ENCODE measurements around the gene SYTL2. TPM values are rescaled to one million over a fixed set of nuclear protein-coding genes. Genes with fewer than 3 reads are reported as not detected.

Gene SYTL2
- total RNA-seq, 2 experiments from 2014 or later, result 28.7 to 39.3 TPM

GRCh38 chr11:85745626-85746025 lies 65.3 kb downstream of the SYTL2 start:
- H3K4me3 Mint-ChIP-seq, result peak overlapping the region; percentile 7
- no peaks in the 10 kb centered on the region for H3K27me3 Mint-ChIP-seq
- peaks cover 53% of the 10 kb centered on the region for H3K4me1 Mint-ChIP-seq
- ATAC-seq (ENCODE audit: low read depth) (peak; percentile 54), DNase-seq (no peak)
- peak overlapping the region; percentile 57 for H3K27ac Mint-ChIP-seq
- POLR2A ChIA-PET, result no interaction called here
- peaks cover 34% of the 10 kb centered on the region for H3K36me3 Mint-ChIP-seq
- no peaks in the 10 kb centered on the region for H3K9me3 Mint-ChIP-seq

DNA sequence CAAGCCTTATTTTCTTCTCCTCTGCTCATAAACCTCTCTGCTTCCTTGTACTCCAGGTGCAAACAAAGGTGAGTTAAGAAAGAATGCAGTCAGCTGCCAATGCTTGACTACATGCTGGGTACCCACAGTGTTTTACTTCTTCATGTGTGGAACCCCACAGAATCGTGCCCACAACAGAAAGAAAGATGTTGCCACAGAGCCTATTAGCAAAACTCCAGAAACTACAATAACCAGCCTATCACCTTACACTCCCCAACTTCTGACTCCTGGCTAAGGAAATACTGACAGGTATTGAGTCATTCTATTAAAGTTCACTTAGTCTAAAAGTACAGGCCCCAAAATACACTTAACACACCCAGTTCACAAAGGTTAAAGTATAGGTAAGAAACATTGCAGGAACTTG lies 68.1 kb downstream of the SYTL2 start:
- DNase-seq (no peak), ATAC-seq (ENCODE audit: low read depth) (no peak)
- peak overlapping the region; percentile 46 for H3K27ac Mint-ChIP-seq
- H3K9me3 Mint-ChIP-seq, result no peaks in the 10 kb centered on the region
- peaks cover 38% of the 10 kb centered on the region for H3K36me3 Mint-ChIP-seq
- no peak overlapping the region for H3K4me3 Mint-ChIP-seq
- H3K4me1 Mint-ChIP-seq, result peaks cover 46% of the 10 kb centered on the region
- no peaks in the 10 kb centered on the region for H3K27me3 Mint-ChIP-seq
- POLR2A ChIA-PET, result no interaction called here

DNA sequence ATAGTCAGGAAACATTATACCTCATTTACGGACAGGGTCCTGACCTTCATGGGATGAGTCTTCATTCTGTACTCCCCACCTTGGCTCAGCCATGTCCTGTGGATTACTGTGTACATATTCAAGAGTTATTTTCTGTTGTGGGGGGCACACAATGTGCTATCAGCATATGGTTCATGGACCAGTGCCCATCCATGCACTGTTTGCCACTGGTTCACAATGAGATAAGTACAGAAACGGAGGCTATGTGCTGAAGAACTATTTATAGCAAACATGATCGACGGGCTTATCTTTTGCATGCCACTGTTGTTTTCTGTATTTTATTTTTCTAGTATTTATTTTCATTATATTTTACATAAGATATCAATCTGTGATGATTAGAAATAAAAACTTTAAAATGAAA lies 68.6 kb downstream of the SYTL2 start:
- H3K4me1 Mint-ChIP-seq, result peaks cover 48% of the 10 kb centered on the region
- POLR2A ChIA-PET, result interaction anchor here (0.6 kb wide), 1 partner anchor 323 kb away, joined by 3 read pairs; no protein-coding TSS in a partner anchor
- DNase-seq, result no peak

GRCh38 chr11:85740481-85741400 lies 70.2 kb downstream of the SYTL2 start:
- H3K4me3 Mint-ChIP-seq, result no peak overlapping the region
- no peak for DNase-seq
- peaks cover 45% of the 10 kb centered on the region for H3K4me1 Mint-ChIP-seq
- no peak for ATAC-seq (ENCODE audit: low read depth)
- H3K36me3 Mint-ChIP-seq, result peaks cover 32% of the 10 kb centered on the region
- POLR2A ChIA-PET, result interaction anchor here (1.1 kb wide), 1 partner anchor 12 kb away, joined by 9 read pairs; no protein-coding TSS in a partner anchor
- H3K27me3 Mint-ChIP-seq, result no peaks in the 10 kb centered on the region
- H3K27ac Mint-ChIP-seq, result peak overlapping the region; percentile 44
- H3K9me3 Mint-ChIP-seq, result no peaks in the 10 kb centered on the region

More for the DNA sequence above, 68.6 kb downstream of the SYTL2 start:
- ATAC-seq (ENCODE audit: low read depth), result no peak
- Mint-ChIP-seq H3K9me3 (no peaks in the 10 kb centered on the region), H3K27ac (no peak overlapping the region), H3K36me3 (peaks cover 36% of the 10 kb centered on the region), H3K27me3 (no peaks in the 10 kb centered on the region), H3K4me3 (no peak overlapping the region)

GRCh38 chr11:85737738-85738137 lies 73.2 kb downstream of the SYTL2 start:
- Mint-ChIP-seq H3K27ac (peak overlapping the region; percentile 62), H3K4me3 (peak overlapping the region; percentile 50), H3K27me3 (no peaks in the 10 kb centered on the region), H3K36me3 (peaks cover 32% of the 10 kb centered on the region), H3K4me1 (peaks cover 32% of the 10 kb centered on the region), H3K9me3 (no peaks in the 10 kb centered on the region)
- POLR2A ChIA-PET, result interaction anchor here (0.9 to 1.6 kb wide), 3 partner anchors 11 to 89 kb away, joined by 3 to 4 read pairs (median 3); no protein-coding TSS in a partner anchor
- ATAC-seq (ENCODE audit: low read depth) (peak; percentile 95), DNase-seq (peak; percentile 43)

DNA sequence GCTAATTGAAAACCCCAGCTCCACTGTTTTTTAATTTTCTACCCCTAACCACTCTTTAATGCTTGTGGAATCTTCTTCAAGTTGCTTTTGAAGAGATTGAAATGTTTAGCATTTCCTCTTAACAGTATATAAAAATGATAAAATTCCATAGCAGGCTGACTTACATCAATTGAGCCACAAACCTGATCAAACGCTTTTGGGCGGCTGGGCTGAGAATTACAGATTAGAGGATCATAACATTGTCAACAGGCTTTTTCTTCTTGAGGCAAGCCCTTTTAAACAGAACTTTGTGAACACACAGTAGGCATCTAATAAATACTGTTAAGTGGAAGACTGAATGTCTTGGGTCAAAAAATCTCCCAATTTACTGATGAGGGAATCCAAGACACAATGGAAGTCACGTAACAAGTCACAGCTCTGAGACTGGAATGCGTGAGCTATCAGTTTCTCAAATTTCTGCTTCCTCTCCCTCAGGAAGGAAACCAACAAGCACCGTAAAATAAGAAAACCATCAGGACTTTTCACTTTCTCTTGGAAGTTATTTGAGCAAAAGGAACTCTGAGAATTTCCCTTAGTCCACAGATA lies 75.0 kb downstream of the SYTL2 start:
- no peaks in the 10 kb centered on the region for H3K9me3 Mint-ChIP-seq
- no peak overlapping the region for H3K4me3 Mint-ChIP-seq
- DNase-seq (no peak), ATAC-seq (ENCODE audit: low read depth) (no peak)
- POLR2A ChIA-PET, result no interaction called here
- no peak overlapping the region for H3K27ac Mint-ChIP-seq
- peaks cover 37% of the 10 kb centered on the region for H3K36me3 Mint-ChIP-seq
- H3K27me3 Mint-ChIP-seq, result no peaks in the 10 kb centered on the region
- peaks cover 28% of the 10 kb centered on the region for H3K4me1 Mint-ChIP-seq

DNA sequence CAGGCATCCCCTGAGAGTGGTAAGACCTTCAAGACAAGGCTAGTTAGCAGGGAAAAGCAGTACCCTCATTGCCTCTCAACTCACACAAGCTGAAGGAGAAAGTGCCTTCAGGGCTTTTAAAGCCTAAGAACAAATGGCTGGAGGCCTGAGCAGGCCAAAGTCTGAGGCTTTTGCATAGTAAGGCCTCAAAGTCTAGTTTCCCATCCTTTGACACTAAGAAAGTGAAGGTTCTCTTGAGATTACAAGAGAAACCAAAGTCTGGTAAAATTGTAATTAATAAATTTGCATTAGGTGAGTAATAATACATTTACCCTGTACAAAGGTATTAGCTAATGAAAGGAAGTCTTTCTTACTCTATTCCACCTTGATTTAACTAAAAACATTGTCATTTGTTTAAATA lies 78.0 kb downstream of the SYTL2 start:
- POLR2A ChIA-PET, result no interaction called here
- Mint-ChIP-seq H3K36me3 (peaks cover 50% of the 10 kb centered on the region), H3K9me3 (peaks cover 6% of the 10 kb centered on the region), H3K27ac (no peak overlapping the region), H3K4me3 (no peak overlapping the region), H3K4me1 (peaks cover 12% of the 10 kb centered on the region), H3K27me3 (no peaks in the 10 kb centered on the region)
- ATAC-seq (ENCODE audit: low read depth) (no peak), DNase-seq (no peak)

DNA sequence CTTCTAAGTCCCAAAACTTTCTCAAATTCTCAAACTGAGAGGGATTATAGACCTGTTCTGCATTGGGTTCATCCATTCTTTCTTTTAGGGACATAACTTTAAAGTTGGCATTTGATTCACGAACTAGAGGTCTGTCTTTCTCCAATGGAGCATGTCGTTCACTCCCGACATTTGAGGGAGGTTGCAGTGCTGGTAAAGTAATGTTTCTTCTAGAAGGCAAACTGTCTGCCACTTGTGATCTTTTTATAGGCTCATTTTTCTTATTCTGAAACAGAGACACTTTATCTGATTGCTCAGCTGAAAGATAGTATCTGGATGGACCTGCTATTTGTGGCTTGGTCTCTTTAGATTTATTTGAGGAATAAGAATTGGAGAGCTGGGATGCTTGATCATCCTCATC lies 84.6 kb downstream of the SYTL2 start:
- no peak overlapping the region for H3K4me3 Mint-ChIP-seq
- POLR2A ChIA-PET, result no interaction called here
- H3K27me3 Mint-ChIP-seq, result no peaks in the 10 kb centered on the region
- no peak overlapping the region for H3K27ac Mint-ChIP-seq
- DNase-seq, result no peak
- no peaks in the 10 kb centered on the region for H3K4me1 Mint-ChIP-seq
- peaks cover 52% of the 10 kb centered on the region for H3K36me3 Mint-ChIP-seq
- no peak for ATAC-seq (ENCODE audit: low read depth)
- H3K9me3 Mint-ChIP-seq, result peaks cover 6% of the 10 kb centered on the region

GRCh38 chr11:85725510-85726258 lies 85.3 kb downstream of the SYTL2 start:
- no peak for DNase-seq
- Mint-ChIP-seq H3K27ac (no peak overlapping the region), H3K4me1 (no peaks in the 10 kb centered on the region), H3K27me3 (no peaks in the 10 kb centered on the region), H3K4me3 (no peak overlapping the region), H3K9me3 (peaks cover 4% of the 10 kb centered on the region), H3K36me3 (peaks cover 47% of the 10 kb centered on the region)
- POLR2A ChIA-PET, result no interaction called here
- ATAC-seq (ENCODE audit: low read depth), result no peak

DNA sequence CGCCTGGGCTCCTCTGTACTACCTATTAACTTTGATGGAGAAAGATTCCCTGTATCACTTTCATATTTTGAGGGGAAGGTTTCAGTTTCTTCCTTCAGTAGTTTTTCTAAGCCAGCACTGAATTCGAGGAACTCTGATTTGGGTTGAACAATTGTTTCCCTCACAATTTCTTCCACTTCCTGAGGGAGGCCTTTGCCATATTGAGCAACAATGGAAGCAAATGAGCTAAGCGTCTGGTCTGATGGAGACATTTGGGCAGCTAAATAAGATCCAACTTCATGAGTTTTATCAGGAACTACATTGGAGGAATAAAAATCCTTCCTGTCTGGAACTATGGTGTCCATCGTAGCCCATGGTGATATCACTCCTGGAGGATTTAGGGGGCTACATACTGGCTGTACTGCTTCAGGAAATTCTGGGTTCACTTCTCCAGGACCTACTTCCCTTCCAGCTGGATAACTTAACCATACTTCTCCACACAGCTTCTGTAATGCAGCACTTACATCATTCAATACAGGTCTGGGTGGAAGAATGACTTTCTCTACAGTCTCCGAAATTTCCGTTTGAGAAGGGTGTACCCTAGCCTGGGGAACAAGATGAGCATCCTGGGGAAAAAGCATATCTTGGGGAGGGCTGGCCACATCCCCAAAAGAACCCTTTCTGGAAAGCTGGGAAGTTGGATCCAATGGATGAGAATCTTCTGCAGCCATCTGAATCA lies 86.0 kb downstream of the SYTL2 start:
- H3K4me1 Mint-ChIP-seq, result no peaks in the 10 kb centered on the region
- H3K27me3 Mint-ChIP-seq, result no peaks in the 10 kb centered on the region
- H3K9me3 Mint-ChIP-seq, result peaks cover 2% of the 10 kb centered on the region
- H3K4me3 Mint-ChIP-seq, result no peak overlapping the region
- no peak overlapping the region for H3K27ac Mint-ChIP-seq
- ATAC-seq (ENCODE audit: low read depth) (no peak), DNase-seq (no peak)
- POLR2A ChIA-PET, result no interaction called here
- H3K36me3 Mint-ChIP-seq, result peaks cover 41% of the 10 kb centered on the region

- no peaks in the 10 kb centered on the region for H3K9me3 Mint-ChIP-seq
- H3K36me3 Mint-ChIP-seq, result peaks cover 29% of the 10 kb centered on the region
- no peaks in the 10 kb centered on the region for H3K4me1 Mint-ChIP-seq
- POLR2A ChIA-PET, result no interaction called here
- H3K27ac Mint-ChIP-seq, result no peak overlapping the region
- ATAC-seq (ENCODE audit: low read depth), result no peak
- DNase-seq, result no peak
- no peaks in the 10 kb centered on the region for H3K27me3 Mint-ChIP-seq
- H3K4me3 Mint-ChIP-seq, result no peak overlapping the region
These were observed 87.9 kb downstream of the SYTL2 start for GRCh38 chr11:85723088-85723487.

- ATAC-seq (ENCODE audit: low read depth) (no peak), DNase-seq (no peak)
- Mint-ChIP-seq H3K9me3 (no peaks in the 10 kb centered on the region), H3K36me3 (peaks cover 16% of the 10 kb centered on the region), H3K4me3 (no peak overlapping the region), H3K27me3 (no peaks in the 10 kb centered on the region), H3K4me1 (no peaks in the 10 kb centered on the region), H3K27ac (no peak overlapping the region)
- POLR2A ChIA-PET, result no interaction called here
These were observed 89.8 kb downstream of the SYTL2 start for GRCh38 chr11:85721191-85721590.
